SK-N-MC (cell line): ENCODE measurements around the gene KCNC4.

Experiments
- EZH2 ChIP-seq: fragments of 200-600 bp; sonication (generic); IDR thresholded peaks from one replicate; pipeline ENCODE4 v1.6.1; 2017; ENCODE audit warnings: antibody characterized with exemption
- POLR2AphosphoS5 ChIP-seq: IDR thresholded peaks from 2 replicates; pipeline ENCODE4 v1.6.1; 2012; ENCODE audit warnings: mild to moderate bottlenecking, low read depth, low read length, borderline replicate concordance

DNA sequence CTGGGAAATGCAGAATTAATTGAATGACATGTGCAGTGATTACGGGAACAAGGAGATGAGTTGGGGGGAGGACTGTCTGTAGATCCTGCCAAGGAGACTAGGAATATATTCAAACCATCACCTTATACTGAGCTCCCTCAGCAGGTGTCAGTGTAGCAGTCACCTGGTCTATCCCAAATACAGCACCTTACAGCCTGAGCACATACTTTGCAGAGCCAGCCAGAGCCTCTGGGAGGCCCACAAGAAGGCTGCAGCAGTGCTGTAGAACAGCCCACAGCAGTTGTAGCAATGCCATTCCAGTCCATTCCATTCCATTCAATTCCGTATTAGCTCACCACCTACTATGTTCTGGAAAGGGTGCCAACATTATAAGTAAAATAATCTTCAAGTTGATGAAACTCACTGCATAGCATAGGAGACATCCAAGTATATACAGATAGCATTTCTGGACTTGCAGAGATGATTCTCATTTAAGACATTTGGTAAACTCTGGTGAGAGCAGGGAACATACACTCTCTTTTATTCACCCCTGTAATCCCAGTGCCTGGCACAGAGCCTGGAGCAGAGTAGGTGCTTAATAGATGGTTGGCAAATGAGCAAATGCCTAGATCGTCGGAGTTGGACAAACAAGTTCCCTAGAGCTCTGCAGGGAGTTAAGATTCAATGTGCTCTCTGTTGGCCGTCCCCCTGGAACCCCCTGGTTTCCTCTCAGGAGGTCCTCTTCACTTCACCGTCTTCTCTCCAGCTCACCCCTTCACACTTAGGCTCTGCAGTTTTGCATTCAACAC lies 44.7 kb downstream of the KCNC4 start:
- TF ChIP-seq EZH2: no peak
- TF ChIP-seq POLR2AphosphoS5: no peak
